ENCODE data around the gene HYOU1.
A peak's percentile ranks its signal among the peaks of the same experiment; 100 is the strongest.
"Not testable (repeated sequence)": the region's sequence is repeated elsewhere in the genome, so short reads cannot be mapped to it uniquely, and the experiment has no call there.

HYOU1 gene

DNA sequence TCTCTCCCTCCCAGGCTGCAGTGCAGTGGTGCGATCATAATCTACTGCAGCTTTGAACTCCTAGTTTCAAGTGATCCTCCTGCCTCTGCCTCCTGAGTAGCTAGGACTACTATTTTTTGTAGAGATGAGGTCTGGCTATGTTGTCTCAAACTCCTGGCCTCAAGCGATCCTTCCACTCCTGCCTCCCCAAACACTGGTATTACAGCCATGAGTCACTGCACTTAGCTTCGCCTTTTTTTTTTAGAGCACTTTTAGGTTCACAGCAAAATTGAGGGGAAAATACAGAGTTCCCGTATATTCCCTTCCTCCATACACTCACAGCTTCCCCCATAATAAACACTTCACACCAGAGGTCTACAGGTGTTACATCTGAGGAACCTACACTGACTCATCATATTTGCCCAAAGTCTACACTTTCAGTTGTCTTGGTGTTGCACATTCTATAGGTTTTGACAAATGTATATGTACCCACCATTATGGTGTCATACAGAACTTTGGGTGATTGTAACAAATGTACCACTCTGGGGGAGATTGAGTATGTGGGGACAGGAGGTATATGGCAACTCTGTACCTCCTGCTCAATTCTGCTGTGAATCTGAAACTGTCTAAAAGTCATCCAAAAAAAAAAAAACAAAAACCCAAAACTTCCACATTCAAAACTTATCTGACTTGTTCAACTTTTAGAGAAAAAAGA lies 15.0 kb downstream of the HYOU1 start:
- no peak for DNase-seq

DNA sequence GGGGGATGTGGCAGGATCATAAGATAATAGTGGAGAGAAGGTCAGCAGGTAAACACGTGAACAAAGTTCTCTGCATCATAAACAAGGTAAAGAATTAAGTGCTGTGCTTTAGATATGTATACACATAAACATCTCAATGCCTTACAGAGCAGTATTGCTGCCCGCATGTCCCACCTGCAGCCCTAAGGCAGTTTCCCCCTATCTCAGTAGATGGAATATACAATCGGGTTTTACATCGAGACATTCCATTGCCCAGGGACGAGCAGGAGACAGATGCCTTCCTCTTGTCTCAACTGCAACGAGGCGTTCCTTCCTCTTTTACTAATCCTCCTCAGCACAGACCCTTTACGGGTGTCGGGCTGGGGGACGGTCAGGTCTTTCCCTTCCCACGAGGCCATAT lies 17.5 kb downstream of the HYOU1 start:
- not testable (repeated sequence) for DNase-seq

DNA sequence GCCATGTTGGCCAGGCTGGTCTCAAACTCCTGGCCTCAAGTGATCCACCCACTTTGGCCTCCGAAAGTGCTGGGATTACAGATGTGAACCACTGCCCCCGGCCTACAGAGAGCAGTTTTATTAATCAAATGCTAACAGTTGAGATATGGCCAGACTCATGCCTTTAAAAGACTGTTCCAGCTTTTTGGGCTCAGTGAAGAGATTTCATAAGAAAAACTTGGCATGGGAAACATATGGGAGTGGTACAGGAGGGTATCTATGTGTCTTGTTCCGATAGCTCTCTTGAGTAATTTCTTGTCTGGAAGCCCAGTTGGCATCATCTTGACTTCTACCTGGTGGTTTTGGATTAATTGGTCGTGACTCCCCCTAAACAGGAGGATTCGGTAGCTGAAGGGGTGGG lies 18.1 kb downstream of the HYOU1 start:
- DNase-seq, result no peak

DNA sequence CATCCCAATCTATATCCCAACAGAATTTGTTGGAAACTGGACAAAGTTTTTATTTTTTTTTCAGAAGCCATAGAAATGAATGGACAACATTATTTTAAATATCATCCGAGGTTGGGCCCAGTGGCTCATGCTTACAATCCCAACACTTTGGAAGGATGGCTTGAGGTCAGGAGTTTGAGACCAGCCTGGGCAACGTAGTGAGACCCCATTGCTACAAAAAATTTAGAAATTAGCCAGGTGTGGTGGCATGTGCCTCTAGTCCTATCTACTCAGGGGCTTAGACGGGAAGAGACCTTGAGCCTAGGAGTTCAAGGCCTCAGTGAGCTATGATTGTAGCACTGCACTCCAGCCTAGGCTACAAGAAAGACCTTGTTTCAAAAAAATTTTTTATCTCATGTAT lies 22.2 kb downstream of the HYOU1 start:
- no peak for DNase-seq

DNA sequence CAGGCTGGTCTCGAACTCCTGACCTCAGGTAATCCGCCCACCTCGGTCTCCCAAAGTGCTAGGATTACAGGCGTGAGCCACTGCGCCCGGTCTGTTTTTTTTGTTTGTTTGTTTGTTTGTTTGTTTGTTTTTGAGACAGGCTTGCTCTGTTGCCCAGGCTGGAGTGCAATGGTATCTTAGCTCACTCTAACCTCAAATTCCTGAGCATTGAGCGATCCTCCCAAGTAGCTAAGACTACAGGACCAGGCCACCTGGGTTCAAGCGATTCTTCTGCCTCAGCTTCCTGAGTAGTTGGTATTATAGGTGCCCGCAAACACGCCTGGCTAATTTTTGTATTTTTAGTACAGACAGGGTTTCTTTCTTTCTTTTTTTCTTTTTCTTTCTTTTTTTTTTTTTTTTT lies 23.6 kb downstream of the HYOU1 start:
- DNase-seq, result not testable (repeated sequence)

DNA sequence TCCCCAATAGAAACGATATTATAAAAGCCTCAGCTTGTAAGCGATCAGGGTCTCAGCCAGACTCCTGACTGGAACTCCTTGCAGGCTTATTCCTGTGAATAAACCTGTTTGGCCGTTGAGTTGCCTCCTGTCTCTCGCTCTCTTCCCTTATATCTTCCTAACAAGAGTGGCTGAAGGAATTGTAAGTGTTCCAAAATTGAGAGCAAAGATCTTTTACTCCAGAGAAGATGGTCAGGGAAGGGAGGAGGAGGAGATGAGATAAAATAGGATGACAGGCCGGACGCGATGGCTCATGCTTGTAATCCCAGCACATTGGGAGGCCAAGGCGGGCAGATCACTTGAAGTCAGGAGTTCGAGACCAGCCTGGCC lies 25.1 kb downstream of the HYOU1 start:
- no peak for DNase-seq

- peak; percentile 99 to 100 for DNase-seq
Measured at GRCh38 chr11:119030329-119031047, 26.5 kb downstream of the HYOU1 start, which contains the start of gene SLC37A4. Gene SLC37A4, minus strand, starts transcription at chr11:119030877.

DNA sequence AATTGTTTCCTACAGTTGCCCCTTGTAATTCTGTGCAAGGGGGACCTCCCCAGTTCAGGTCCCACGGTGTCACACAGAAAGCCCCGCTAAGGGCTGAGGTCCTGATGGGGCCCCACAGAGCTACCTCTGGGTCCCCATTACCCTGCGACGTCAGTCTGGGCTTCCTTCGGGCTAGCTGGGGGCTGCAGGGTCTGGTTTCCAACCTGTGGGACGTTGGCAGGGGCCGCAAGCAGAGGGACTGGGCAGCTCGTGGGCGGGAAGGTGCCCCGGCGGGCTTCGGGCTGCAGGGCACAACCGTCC lies 27.0 kb downstream of the HYOU1 start:
- no peak for DNase-seq

- no peak for DNase-seq
Measured at GRCh38 chr11:119029340-119030028, 27.5 kb downstream of the HYOU1 start.

DNA sequence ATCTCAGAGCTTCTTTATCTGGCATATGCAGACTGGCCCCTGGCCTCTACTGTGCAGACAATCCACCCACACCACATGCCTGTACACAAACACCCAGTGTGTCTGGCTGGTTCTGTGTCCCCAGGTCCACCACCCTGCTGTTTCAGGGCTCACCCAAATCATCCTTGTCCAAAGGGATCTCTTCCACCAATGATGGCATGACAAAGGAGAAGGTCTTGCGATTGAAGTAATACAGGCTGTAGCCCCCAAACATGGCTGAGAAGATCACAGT lies 28.0 kb downstream of the HYOU1 start:
- no peak for DNase-seq

- no peak for DNase-seq
Measured at GRCh38 chr11:119028346-119029068, 28.5 kb downstream of the HYOU1 start.

DNA sequence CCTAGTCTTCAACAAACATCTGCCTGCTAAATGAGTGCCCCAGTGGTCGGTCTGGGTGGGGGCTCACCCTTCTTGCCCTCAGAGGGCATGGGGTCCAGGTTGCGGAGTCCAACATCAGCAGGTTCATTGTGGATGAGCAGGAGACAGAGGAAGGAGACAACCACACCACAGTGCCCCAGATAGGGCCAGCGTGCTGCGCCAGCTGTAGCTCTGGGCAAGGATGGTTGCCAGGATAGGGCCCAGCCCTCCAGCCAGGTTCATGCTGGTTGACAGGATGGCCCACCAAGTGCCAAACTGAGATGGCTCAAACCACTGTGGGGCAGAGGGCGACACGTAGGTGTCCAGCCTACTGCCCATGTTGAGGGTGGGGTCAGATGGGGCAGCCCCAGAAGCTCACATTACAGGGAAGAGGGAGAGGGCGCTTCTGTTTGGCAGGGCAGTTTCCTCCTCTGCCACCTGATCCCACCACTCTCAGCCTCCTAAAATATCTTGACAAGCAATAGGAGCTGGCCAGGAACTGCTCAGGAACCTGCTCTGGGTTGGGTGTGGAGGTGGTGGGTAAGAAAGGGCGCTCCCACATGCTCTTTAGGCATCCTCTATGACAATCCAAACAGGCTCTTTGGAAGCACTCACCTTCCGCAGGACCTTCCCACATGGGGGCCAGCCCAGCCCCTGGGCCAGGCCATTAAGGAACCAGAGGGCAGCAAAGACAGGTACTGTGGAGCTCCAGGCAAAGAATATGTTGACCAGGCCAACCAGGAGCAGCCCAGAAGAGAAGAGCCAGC lies 29.3 kb downstream of the HYOU1 start:
- DNase-seq, result no peak

- DNase-seq, result no peak
Measured at GRCh38 chr11:119026970-119027369, 30.0 kb downstream of the HYOU1 start.

DNA sequence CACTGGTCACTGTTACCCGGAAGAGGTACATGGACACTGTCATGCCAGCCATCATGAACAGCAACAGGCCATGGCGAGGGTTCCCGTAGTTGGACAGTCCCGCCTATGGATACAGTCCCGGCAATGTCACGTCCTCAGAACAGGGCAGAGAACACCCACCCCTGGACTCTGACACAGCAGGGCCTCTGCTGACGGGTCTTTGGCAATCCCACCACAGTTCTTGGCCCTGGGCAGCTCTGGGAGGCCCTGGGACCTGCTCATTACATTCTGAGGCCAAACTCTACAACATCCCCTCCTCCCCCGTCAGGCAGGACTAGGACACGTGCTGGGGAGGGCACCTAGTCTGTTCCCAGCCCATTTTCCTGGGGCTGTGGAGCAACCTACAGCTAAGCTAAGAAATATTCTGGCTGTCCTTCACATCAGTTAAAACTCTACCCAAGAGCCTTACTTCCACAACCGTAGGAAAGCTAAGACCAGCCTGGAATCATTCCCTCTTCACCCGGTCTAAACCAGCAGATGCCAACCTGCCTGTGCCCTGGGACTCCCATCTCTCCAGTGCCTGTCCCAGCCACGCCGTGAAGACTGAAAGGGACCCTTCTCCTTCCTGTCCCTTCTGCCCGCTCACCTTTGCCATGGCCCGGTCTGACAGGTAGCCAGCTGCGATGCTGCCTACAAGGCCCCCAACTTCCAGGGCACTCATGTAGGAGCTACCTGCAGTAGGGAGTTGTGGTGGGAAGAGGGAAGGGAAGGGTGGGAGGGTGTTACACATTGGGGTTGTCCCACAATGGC lies 30.8 kb downstream of the HYOU1 start:
- no peak for DNase-seq

DNA sequence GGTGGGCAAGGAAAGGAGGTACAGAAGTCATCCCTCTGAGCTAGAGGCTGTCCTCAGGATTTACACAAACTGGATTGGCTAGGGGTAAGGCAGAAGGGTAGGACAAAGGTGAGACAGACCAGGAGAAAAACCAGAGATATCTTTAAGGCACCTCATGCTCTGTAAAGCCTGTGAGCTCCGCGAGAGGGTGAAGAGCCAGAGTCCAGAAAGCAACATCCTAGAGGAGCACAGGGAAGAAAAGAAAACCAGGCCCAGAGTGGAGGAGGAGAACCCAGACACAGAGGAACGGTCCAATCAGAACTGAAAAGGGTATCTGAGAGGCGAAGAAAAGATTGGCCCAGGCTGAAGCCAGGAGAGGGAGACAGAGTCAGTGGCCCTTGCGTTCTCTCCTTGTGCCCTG lies 31.5 kb downstream of the HYOU1 start:
- no peak for DNase-seq

GRCh38 chr11:119025099-119025473 lies 31.9 kb downstream of the HYOU1 start:
- DNase-seq, result no peak

DNA sequence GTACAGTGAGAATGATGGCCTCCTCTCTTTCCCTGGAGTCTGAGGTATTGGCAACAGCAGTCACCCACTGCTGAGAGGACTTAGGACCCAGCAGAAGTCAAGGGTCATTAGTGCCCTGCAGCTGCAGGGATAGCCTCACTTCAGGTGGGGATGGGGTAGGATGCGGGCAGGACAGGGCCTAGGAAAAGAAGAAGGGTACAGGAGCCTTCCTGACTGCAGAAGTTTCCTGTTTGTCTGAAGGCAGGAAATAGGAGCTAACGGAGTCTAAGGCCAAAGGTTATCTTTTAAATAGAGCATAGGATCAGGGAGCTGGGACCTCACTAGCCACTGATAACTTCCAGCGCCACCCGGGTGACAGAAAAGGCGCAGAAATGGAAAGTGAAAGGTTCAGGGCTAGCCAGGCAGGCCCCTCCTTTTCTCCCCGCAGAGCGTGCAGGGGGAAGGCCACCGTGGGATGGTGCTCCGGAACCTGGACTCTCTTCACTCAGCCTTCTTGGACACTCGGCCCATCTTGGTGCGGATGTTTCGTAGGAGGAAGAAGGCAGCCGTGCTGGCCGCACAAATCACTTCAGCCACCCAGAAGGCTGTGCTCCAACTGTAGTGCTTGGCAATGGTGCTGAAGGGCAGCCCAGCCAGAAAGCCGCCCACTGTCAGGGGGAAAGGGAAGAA lies 32.4 kb downstream of the HYOU1 start:
- DNase-seq, result no peak

- DNase-seq, result no peak
Measured at GRCh38 chr11:119023741-119024140, 33.3 kb downstream of the HYOU1 start.

DNA sequence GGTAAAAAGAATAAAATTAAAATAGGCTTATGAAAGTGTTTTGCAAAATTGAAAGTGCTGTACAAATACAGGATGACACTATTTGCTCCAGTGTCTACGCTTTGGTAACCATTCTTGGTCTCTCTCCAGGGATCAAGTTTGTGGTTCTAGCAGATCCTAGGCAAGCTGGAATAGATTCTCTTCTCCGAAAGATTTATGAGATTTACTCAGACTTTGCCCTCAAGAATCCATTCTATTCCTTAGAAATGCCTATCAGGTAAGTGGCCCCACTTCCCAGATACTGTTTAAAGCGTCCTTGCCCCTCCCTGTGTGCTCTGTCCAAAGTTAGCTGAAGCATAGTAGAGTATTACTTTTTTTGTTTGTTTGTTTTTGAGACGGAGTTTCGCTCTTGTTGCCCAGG lies 35.4 kb downstream of the HYOU1 start:
- no peak for DNase-seq

- no peak for DNase-seq
Measured at GRCh38 chr11:119019996-119020395, 37.0 kb downstream of the HYOU1 start.

DNA sequence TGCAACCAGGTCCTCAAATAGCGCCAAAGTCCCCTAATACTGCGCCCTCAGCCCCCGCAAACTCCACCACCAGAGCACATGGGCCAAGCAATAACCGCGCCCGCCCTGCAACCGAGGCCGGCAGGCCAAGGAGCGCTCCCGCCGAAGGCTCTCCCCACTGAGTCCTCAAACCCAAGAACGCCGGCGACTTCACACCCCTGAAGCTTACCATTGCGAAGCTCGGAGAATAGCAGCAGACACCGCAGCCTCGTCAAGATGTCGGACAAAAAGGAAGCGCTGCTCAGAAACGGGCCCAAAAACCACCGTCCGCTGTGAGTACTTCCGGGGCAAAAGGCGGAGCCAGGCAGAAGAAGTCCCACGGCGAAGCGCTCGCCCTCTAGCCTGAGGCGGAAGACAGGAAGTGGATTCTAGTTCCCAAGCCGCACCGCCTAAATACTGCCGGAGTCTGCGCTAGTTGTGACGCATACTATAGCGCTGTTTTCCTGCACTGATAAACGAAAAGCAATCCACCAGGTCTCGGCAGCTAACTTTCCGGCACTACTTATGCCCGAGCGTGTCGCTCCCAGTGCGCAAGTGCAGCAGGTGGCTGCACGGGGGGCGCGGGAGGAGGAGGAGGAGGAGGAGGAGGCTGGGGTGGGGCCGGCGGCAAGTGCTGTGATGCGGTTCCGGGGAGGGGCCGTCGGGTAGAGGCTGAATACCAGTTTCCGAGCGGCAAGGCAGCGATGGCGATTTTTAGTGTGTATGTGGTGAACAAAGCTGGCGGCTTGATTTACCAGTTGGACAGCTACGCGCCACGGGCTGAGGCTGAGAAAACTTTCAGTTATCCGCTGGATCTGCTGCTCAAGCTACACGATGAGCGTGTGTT lies 38.7 kb downstream of the HYOU1 start, which contains the start of the genes RPS25 and TRAPPC4:
Gene RPS25 (minus strand): TSS at position 270 of the 865 bp plus-strand sequence. CDS start 59 bp downstream, at position 211.
Gene TRAPPC4 (plus strand): TSS at position 693 of the 865 bp plus-strand sequence. CDS start 30 bp downstream, at position 723.
- peak; percentile 96 for DNase-seq
